ENCODE results near the gene CDC42BPG. TPM values are rescaled to one million over a fixed set of nuclear protein-coding genes. Genes with fewer than 3 reads are reported as not detected.

Gene CDC42BPG
- total and polyA plus RNA-seq, 2 of the 8 experiments (the other 6 are each of a cell fraction or from before 2014, with no cell fraction given): 3.7 to 10.6 TPM

- Histone ChIP-seq H2AFZ (ENCODE audit: low read length) (no peak overlapping the region), H3K79me2 (ENCODE audit: control insufficient read depth in 1 of 2, insufficient read depth in 2 of 2, low read length in 2 of 2) (no peaks in the 10 kb centered on the region), H3K4me3 (ENCODE audit: extremely low read depth in 1 of 4, insufficient read depth in 2 of 4, low read depth in 3 of 4, low read length in 4 of 4) (no peak overlapping the region), H2BK20ac (ENCODE audit: low read length) (no peak overlapping the region), H3K23me2 (ENCODE audit: low read depth, low read length) (no peaks in the 10 kb centered on the region), H3K79me1 (ENCODE audit: low read depth, low read length) (no peaks in the 10 kb centered on the region), H3K27ac (ENCODE audit: low read depth, low read length) (no peak overlapping the region), H3K36me3 (ENCODE audit: control insufficient read depth in 2 of 4, insufficient read depth in 4 of 4, low read length in 3 of 4) (peaks cover 0 to 6% (median 0%) of the 10 kb centered on the region in 4 experiments; a peak in 2 of 8 replicates), H2BK120ac (replicated peaks; ENCODE audit: low read depth, low read length) (no peak overlapping the region), H3K9ac (replicated peaks in 1 of 4; ENCODE audit: extremely low read depth in 1 of 4, low read depth in 3 of 4, low read length in 3 of 4) (no peak overlapping the region), H3K23ac (ENCODE audit: insufficient read length) (no peak overlapping the region), H3K56ac (replicated peaks; ENCODE audit: insufficient read length, low read depth, low read length) (no peak overlapping the region), H4K20me1 (replicated peaks in 1 of 2; ENCODE audit: control insufficient read depth in 1 of 2, insufficient read depth in 2 of 2, low read length in 2 of 2) (peaks cover 0 to 2% of the 10 kb centered on the region in 2 experiments), H3K4me2 (ENCODE audit: insufficient read depth in 1 of 2, low read depth in 2 of 2, low read length in 2 of 2) (no peak overlapping the region), H3K14ac (ENCODE audit: insufficient read length) (no peak overlapping the region), H3K4me1 (replicated peaks in 1 of 4; ENCODE audit: control insufficient read depth in 3 of 4, insufficient read depth in 4 of 4, low read length in 3 of 4) (peaks cover 0 to 14% (median 7%) of the 10 kb centered on the region in 4 experiments; a peak in 6 of 7 replicates), H2BK5ac (ENCODE audit: low read depth, low read length) (no peak overlapping the region), H3K18ac (ENCODE audit: extremely low read depth, low read length) (no peak overlapping the region), H2BK12ac (ENCODE audit: low read depth, low read length) (no peak overlapping the region), H2AK5ac (ENCODE audit: low read depth, low read length) (no peak overlapping the region), H4K8ac (ENCODE audit: extremely low read depth, insufficient read depth, low read length) (no peak overlapping the region), H3K4ac (replicated peaks; ENCODE audit: insufficient read length, low read depth, low read length) (no peak overlapping the region), H2BK15ac (ENCODE audit: low read length) (no peak overlapping the region), H3K27me3 (replicated peaks in 1 of 4; ENCODE audit: control insufficient read depth in 3 of 4, extremely low read depth in 1 of 4, insufficient read depth in 3 of 4, low read length in 3 of 4) (no peaks in the 10 kb centered on the region), H4K91ac (replicated peaks; ENCODE audit: insufficient read length, low read length) (no peak overlapping the region), H4K5ac (ENCODE audit: insufficient read length, low read depth, low read length) (no peak overlapping the region), H3K9me3 (ENCODE audit: insufficient read depth in 2 of 2, low read depth in 1 of 2, low read length in 1 of 2) (no peaks in the 10 kb centered on the region)
- FAIRE-seq (no peak), DNase-seq (ENCODE audit: low read depth in 1 of 2, low spot score in 2 of 2) (no peak)
- CTCF ChIA-PET (ENCODE audit: partially characterized antibody): interaction anchor here (0.6 to 32.2 kb wide), 10 partner anchors 11 to 1075 kb away, joined by 3 to 1058 read pairs (median 4); partner anchors contain the start of genes ATG2A, BATF2, CDC42BPG and EHD1
- POLR2A ChIA-PET (ENCODE audit: partially characterized antibody): interaction anchor here (0.7 to 24.6 kb wide), 6 partner anchors 12 to 114 kb away, joined by 3 to 408 read pairs (median 4); partner anchors contain the start of gene SF1
- no peak for TF ChIP-seq MAX (IDR thresholded peaks at IDR 0.05)
- no peak for TF ChIP-seq CBX8 (IDR thresholded peaks at IDR 0.05; ENCODE audit: borderline replicate concordance, low read depth, low read length)
- no peak for TF ChIP-seq GABPA (IDR thresholded peaks at IDR 0.05; ENCODE audit: borderline replicate concordance, insufficient read depth, low read length)
- TF ChIP-seq KDM1A (IDR thresholded peaks at IDR 0.05; ENCODE audit: borderline replicate concordance, low read length): no peak
- WGBS, 2 experiments (ENCODE audit: extremely low coverage in 1 of 2, insufficient coverage in 1 of 2, insufficient read length in 1 of 2, insufficient replicate concordance in 2 of 2, low coverage in 1 of 2, low lambda C conversion rate in 2 of 2, missing lambda C conversion rate in 1 of 2): 88% methylated on average over 11 of the region's 11 CpGs; no CpG with 5 or more reads in 1 of the 2 experiments
These were observed 48.0 kb upstream of the CDC42BPG start for GRCh38 chr11:64892411-64892831.
